HepG2 (cell line): ENCODE results near the gene LITAFD. TPM values are rescaled to one million over a fixed set of nuclear protein-coding genes. Genes with fewer than 3 reads are reported as not detected.

Experiments
- AGO2 ChIP-seq: fragments of 200-400 bp; formaldehyde crosslinking; optimal IDR thresholded peaks from 2 replicates; pipeline ENCODE3; 2017; ENCODE audit warnings: mild to moderate bottlenecking, low read depth, low read length, moderate library complexity
- BORCS8-MEF2B ChIP-seq: sonication (generic); formaldehyde crosslinking; IDR thresholded peaks from 2 replicates; pipeline ENCODE4 v1.8.0; 2022; ENCODE audit warnings: mild to moderate bottlenecking, missing genetic modification reagents
- CCDC6 ChIP-seq: sonication (generic); formaldehyde crosslinking; IDR thresholded peaks from 2 replicates; pipeline ENCODE4 v1.8.1; 2022; ENCODE audit warnings: mild to moderate bottlenecking, missing genetic modification reagents, moderate library complexity
- DR1 ChIP-seq: sonication (generic); formaldehyde crosslinking; IDR thresholded peaks from 2 replicates; pipeline ENCODE4 v1.8.0; 2021; ENCODE audit warnings: mild to moderate bottlenecking, missing genetic modification reagents, inconsistent platforms
- ETV6 ChIP-seq: sonication (generic); formaldehyde crosslinking; conservative IDR thresholded peaks from 2 replicates; pipeline ENCODE4 v1.4.0; 2020; ENCODE audit warnings: missing genetic modification reagents
- HOXA9 ChIP-seq: sonication (generic); formaldehyde crosslinking; IDR thresholded peaks from 2 replicates; pipeline ENCODE4 v1.8.1; 2022; ENCODE audit warnings: missing genetic modification reagents, mild to moderate bottlenecking, moderate library complexity, borderline replicate concordance
- KDM1A ChIP-seq: IDR thresholded peaks from 2 replicates; pipeline ENCODE4 v1.6.1; 2016; ENCODE audit warnings: missing compliant biosample characterization
- KDM4B ChIP-seq: sonication (generic); formaldehyde crosslinking; IDR thresholded peaks from 2 replicates; pipeline ENCODE4 v1.4.0; 2020; ENCODE audit warnings: missing genetic modification reagents
- MEIS1 ChIP-seq: sonication (generic); formaldehyde crosslinking; IDR thresholded peaks from 2 replicates; pipeline ENCODE4 v1.9.0; 2021; ENCODE audit warnings: mild to moderate bottlenecking, missing genetic modification reagents, moderate library complexity, borderline replicate concordance
- PAF1 ChIP-seq: IDR thresholded peaks from 2 replicates; pipeline ENCODE4 v1.6.1; 2016; ENCODE audit warnings: missing genetic modification reagents, missing compliant biosample characterization
- REL ChIP-seq: sonication (generic); formaldehyde crosslinking; conservative IDR thresholded peaks from 2 replicates; pipeline ENCODE4 v1.8.0; 2022; ENCODE audit warnings: mild to moderate bottlenecking, missing genetic modification reagents, moderate library complexity
- RNF2 ChIP-seq: fragments of 450-650 bp; conservative IDR thresholded peaks from 2 replicates; pipeline ENCODE4 v1.6.1; 2016; ENCODE audit warnings: low read depth
- SYNCRIP ChIP-seq: fragments of 200-400 bp; formaldehyde crosslinking; IDR thresholded peaks from 2 replicates; pipeline ENCODE4 v1.6.1; 2018; ENCODE audit warnings: mild to moderate bottlenecking, low read depth, low read length; ENCODE audit not compliant: insufficient read depth
- TARDBP ChIP-seq: sonication (generic); formaldehyde crosslinking; IDR thresholded peaks from 2 replicates; pipeline ENCODE4 v1.8.0; 2022; ENCODE audit warnings: mild to moderate bottlenecking, missing genetic modification reagents
- TBL1XR1 ChIP-seq: fragments of 150-350 bp; IDR thresholded peaks from 2 replicates; pipeline ENCODE4 v1.6.1; 2014; ENCODE audit warnings: borderline replicate concordance, low read length; ENCODE audit not compliant: partially characterized antibody
- XRCC5 ChIP-seq: fragments of 200-400 bp; formaldehyde crosslinking; optimal IDR thresholded peaks from 2 replicates; pipeline ENCODE3; 2017; ENCODE audit warnings: mild to moderate bottlenecking, low read length
- ZBTB1 ChIP-seq: sonication (generic); formaldehyde crosslinking; IDR thresholded peaks from 2 replicates; pipeline ENCODE4 v1.4.0; 2020; ENCODE audit warnings: missing genetic modification reagents, borderline replicate concordance
- ZFP62 ChIP-seq: sonication (generic); formaldehyde crosslinking; IDR thresholded peaks from 2 replicates; pipeline ENCODE4 v1.4.0; 2020; ENCODE audit warnings: missing genetic modification reagents
- ZKSCAN5 ChIP-seq: sonication (generic); formaldehyde crosslinking; IDR thresholded peaks from 2 replicates; pipeline ENCODE4 v1.5.1; 2020; ENCODE audit warnings: mild to moderate bottlenecking, missing genetic modification reagents
- ZNF225 ChIP-seq: sonication (generic); formaldehyde crosslinking; IDR thresholded peaks from 2 replicates; pipeline ENCODE4 v1.4.0; 2020; ENCODE audit warnings: mild to moderate bottlenecking, missing genetic modification reagents
- ZNF263 ChIP-seq: sonication (generic); formaldehyde crosslinking; IDR thresholded peaks from 2 replicates; pipeline ENCODE4 v1.4.0; 2020; ENCODE audit warnings: missing genetic modification reagents
- ZNF557 ChIP-seq: sonication (generic); formaldehyde crosslinking; IDR thresholded peaks from 2 replicates; pipeline ENCODE4 v1.4.0; 2020; ENCODE audit warnings: missing genetic modification reagents
- ZNF766 ChIP-seq: sonication (generic); formaldehyde crosslinking; IDR thresholded peaks from 2 replicates; pipeline ENCODE4 v1.5.0; 2020; ENCODE audit warnings: missing genetic modification reagents, borderline replicate concordance
- polyA plus RNA-seq, 8 experiments: library from polyadenylated mRNA; depleted of rRNA in 3 of 8; stranded (reverse) in 7 of 8; unstranded in 1 of 8; fragments of >200 nt; fragmentation: Illumina TruSeq in 4 of 8; extraction: Trizol in 4 of 8; gene quantifications; 2 replicates each; pipeline versions ENCODE4 v1.2.1 to v1.2.3, GENCODE V29; 2011 to 2016; ENCODE audit warnings: low read depth in 4 of 8, missing spikeins in 1 of 8, mixed read lengths in 1 of 8; ENCODE audit not compliant: insufficient read depth in 1 of 8
- total RNA-seq, 5 experiments: library from RNA; depleted of rRNA; stranded (reverse); fragments of >200 nt; fragmentation: Illumina TruSeq; extraction: Trizol; gene quantifications; 2 replicates each; pipeline ENCODE4 v1.2.3, GENCODE V29; 2016; ENCODE audit warnings: low read depth in 1 of 5
- TF ChIP-seq, protein P1 (sequence below): conservative IDR thresholded peaks from 2 replicates; pipeline ENCODE4 v1.6.1; 2018; ENCODE audit warnings: missing genetic modification reagents
- TF ChIP-seq, protein P2 (sequence below): sonication (generic); formaldehyde crosslinking; IDR thresholded peaks from 2 replicates; pipeline ENCODE4 v1.8.1; 2023; ENCODE audit warnings: mild to moderate bottlenecking, missing genetic modification reagents, borderline replicate concordance
- TF ChIP-seq, protein P3 (sequence below): sonication (generic); formaldehyde crosslinking; IDR thresholded peaks from 2 replicates; pipeline ENCODE4 v1.4.0; 2020; ENCODE audit warnings: missing genetic modification reagents
- TF ChIP-seq, protein P4 (sequence below): sonication (generic); formaldehyde crosslinking; conservative IDR thresholded peaks from 2 replicates; pipeline ENCODE4 v1.4.0; 2020; ENCODE audit warnings: missing genetic modification reagents

Gene LITAFD
- total and polyA plus RNA-seq, 2 of the 13 experiments (the other 11 are each of a cell fraction or from before 2014, with no cell fraction given) = not detected

DNA sequence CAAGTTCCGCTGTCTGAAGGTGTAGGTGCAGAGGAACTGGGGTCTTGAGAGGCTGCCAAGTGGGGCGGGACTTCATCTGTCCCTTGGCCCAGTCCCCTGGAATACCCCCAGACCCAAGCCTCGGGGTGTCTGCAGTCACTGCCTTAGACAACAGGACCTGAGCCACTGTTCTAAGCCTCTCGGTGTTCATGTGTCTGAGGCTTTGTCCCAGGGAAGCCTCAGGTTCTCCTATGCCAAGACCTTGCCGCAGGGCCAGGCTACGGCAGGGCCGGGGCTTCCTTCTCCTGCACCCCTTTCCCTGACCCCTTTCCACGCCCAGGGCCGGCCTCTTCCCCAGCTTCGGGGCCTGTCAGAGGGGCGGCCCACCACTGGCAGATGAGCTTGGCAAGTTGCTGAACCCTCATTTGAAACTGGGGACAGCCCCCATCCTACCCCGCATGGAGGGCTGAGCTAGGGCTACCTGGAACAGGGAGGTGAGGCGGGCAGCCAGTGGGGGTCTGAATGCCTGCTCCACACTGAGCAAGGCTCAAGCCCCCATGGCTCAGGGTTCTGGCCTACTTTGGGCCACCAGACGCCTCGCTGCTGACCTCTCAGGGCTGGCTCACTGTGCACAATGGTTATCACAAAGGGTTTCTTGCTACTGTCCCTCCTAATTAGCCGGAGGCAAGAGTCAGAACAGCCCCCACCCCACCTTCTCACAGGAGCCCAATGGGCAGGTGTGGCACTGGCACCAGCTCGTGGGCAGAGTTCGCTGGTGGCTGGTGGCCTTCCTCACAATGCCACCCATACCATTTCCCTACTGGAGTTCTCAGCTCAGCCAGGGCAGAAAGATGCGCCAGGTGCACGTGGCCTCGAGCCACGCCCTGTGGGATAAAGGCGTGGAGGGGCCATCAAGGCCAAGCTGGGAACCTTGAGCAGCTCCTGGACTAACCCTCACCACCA is 7.1 kb downstream of the LITAFD start (continued):
- TF ChIP-seq, protein P1, sequence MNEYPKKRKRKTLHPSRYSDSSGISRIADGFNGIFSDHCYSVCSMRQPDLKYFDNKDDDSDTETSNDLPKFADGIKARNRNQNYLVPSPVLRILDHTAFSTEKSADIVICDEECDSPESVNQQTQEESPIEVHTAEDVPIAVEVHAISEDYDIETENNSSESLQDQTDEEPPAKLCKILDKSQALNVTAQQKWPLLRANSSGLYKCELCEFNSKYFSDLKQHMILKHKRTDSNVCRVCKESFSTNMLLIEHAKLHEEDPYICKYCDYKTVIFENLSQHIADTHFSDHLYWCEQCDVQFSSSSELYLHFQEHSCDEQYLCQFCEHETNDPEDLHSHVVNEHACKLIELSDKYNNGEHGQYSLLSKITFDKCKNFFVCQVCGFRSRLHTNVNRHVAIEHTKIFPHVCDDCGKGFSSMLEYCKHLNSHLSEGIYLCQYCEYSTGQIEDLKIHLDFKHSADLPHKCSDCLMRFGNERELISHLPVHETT (CRISPR knock-in tag) = no peak
- TF ChIP-seq KDM4B (CRISPR knock-in tag) (no peak), ZNF557 (no peak), PAF1 (CRISPR knock-in tag) (peak; percentile 68; the same call in 1 of the 2 replicates), TARDBP (CRISPR knock-in tag) (no peak), ZNF766 (CRISPR knock-in tag) (0 out of 2 replicates have a peak, but pooled peaks have one; percentile 30), TBL1XR1 (no peak), DR1 (peak; percentile 56; the same call in 1 of the 2 replicates), ZNF225 (no peak), ZKSCAN5 (CRISPR knock-in tag) (no peak), BORCS8-MEF2B (CRISPR knock-in tag) (no peak), XRCC5 (peak; percentile 15), AGO2 (peak; percentile 98), CCDC6 (CRISPR knock-in tag) (no peak), ETV6 (no peak), KDM1A (CRISPR knock-in tag) (no peak), MEIS1 (no peak), RNF2 (no peak), ZNF263 (CRISPR knock-in tag) (0 out of 2 replicates have a peak, but pooled peaks have one; percentile 26), ZBTB1 (no peak), REL (CRISPR knock-in tag) (no peak), ZFP62 (CRISPR knock-in tag) (no peak), SYNCRIP (no peak), HOXA9 (CRISPR knock-in tag) (no peak)
- TF ChIP-seq, protein P2, sequence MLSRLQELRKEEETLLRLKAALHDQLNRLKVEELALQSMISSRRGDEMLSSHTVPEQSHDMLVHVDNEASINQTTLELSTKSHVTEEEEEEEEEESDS = no peak
- TF ChIP-seq, protein P3, sequence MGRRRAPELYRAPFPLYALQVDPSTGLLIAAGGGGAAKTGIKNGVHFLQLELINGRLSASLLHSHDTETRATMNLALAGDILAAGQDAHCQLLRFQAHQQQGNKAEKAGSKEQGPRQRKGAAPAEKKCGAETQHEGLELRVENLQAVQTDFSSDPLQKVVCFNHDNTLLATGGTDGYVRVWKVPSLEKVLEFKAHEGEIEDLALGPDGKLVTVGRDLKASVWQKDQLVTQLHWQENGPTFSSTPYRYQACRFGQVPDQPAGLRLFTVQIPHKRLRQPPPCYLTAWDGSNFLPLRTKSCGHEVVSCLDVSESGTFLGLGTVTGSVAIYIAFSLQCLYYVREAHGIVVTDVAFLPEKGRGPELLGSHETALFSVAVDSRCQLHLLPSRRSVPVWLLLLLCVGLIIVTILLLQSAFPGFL (CRISPR knock-in tag) = no peak
- TF ChIP-seq, protein P4, sequence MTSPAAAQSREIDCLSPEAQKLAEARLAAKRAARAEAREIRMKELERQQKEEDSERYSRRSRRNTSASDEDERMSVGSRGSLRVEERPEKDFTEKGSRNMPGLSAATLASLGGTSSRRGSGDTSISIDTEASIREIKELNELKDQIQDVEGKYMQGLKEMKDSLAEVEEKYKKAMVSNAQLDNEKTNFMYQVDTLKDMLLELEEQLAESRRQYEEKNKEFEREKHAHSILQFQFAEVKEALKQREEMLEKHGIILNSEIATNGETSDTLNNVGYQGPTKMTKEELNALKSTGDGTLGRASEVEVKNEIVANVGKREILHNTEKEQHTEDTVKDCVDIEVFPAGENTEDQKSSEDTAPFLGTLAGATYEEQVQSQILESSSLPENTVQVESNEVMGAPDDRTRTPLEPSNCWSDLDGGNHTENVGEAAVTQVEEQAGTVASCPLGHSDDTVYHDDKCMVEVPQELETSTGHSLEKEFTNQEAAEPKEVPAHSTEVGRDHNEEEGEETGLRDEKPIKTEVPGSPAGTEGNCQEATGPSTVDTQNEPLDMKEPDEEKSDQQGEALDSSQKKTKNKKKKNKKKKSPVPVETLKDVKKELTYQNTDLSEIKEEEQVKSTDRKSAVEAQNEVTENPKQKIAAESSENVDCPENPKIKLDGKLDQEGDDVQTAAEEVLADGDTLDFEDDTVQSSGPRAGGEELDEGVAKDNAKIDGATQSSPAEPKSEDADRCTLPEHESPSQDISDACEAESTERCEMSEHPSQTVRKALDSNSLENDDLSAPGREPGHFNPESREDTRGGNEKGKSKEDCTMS = no peak
